HG03175 (cell line): Measurements from ENCODE around the gene FRMD4A.
"Not testable (repeated sequence)": the region's sequence is repeated elsewhere in the genome, so short reads cannot be mapped to it uniquely, and the experiment has no call there.

Source experiments
- ATAC-seq: cut with Tn5 transposase; IDR thresholded peaks from one replicate; pipeline ENCODE4 v1.9.1; 2021; ENCODE audit warnings: mild to moderate bottlenecking, moderate library complexity; ENCODE audit not compliant: unreplicated experiment

Gene FRMD4A

DNA sequence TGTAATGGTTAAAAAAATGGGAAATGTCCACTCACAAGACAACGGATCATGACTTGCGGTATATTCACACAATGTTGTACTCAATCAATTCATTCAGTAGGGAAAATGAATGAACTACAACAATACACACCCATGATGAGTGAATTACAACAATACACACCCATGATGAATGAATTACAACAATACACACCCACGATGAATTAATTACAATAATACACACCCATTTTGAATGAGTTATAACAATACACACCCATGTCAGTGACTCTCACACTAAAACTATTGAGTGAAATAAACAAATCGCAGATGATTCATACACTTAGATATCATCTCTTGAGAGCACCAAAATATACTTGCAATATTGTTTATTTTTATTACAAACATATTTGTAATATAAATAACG is 174.6 kb downstream of the FRMD4A start:
- no peak for ATAC-seq

DNA sequence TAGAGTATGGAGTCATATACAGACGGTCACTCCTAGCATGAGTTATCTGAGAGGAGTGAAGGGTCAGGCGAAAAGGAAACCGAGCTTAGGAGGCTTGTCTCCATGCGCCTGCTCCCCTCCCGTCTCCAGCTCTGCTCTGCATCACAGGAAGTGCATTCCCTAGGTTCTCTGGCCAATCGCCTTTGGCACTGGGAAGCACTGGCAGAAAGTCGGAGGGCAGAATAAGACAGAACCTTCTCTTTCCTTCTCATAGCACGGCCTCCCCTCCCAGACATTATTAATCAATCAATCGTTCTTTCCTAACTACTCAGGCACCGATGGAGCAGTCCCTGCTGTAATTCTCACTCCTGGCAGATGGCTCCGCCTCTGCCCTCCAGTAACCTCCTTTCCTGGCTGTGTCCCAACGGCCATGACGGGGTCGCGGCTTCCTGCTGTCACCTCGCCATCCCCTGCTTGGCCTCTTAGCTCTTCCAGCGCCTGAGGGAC is 177.1 kb downstream of the FRMD4A start:
- ATAC-seq, result no peak

DNA sequence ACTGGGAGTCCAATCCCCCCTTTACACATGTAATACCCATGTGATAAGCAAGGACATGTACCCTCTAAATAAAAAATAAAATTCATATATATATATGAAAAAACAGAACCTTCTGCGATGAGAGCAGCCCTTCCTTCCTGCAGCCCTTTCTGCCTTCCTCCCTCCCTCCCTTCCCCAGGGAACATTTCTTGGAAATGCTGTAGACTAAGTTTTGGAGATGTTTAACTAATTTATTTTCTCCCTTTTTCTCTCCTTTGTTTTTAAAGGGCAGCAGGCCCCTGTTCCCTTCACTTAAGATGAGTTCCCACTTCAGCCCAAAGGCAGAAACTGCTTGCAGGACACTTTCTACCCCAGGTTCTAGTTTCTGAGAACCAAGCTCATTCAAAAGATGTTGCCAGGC is 179.2 kb downstream of the FRMD4A start:
- ATAC-seq, result no peak

DNA sequence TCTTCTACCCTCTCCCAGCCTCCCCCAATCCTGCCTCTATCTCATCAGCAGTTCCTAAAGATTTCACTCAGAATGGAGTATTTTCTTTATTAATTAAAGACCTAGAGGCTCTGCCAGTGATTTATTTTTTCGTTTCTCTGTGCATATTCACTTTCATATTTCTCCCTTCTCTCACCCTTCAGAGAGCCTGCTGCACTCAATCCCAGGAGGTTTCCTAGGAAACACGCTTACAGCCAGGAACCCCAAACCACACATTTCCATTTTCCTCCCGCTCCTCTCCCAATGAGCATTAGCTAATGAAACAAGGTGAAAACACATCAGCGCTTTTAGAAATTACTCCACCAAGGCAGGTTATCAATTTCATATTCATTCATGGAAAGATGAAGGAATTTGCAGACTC is 180.2 kb downstream of the FRMD4A start:
- ATAC-seq, result no peak

DNA sequence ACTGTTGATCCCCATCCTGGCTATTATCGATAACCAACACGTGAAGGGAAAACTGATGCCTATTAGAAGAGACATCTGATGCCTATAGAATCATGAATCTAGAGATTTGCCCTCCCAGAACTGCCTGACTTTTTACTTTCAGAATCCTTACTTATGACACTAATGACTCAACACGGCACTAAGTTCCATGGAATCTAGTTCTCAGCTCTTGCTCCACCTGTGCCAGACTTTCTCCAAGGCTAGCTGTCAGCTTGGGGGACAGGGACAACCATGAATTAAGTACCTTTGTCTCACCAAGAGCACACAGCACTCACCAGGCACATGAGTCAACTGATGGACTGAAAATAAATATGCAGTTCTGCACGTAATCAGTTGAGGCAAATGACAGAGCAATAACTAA is 184.2 kb downstream of the FRMD4A start:
- ATAC-seq, result no peak

DNA sequence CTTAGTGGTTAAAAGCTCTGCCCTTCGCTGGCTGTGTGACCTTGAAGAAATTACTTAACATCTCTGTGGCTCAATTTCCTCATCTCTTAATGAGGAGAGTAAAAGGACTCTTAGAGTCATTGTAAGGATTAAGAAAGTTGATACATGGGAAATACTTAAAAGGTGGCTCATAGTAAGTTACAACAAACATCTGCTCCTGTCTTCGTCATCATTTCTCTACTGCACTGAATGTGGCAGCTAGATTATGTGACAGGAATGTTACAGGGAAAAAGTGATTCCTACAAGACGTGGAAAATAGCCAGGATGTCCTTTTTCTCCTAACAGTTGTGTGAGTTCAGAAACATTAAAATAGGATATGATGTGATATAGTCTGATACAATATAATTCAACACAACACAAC is 184.7 kb downstream of the FRMD4A start:
- ATAC-seq, result no peak

DNA sequence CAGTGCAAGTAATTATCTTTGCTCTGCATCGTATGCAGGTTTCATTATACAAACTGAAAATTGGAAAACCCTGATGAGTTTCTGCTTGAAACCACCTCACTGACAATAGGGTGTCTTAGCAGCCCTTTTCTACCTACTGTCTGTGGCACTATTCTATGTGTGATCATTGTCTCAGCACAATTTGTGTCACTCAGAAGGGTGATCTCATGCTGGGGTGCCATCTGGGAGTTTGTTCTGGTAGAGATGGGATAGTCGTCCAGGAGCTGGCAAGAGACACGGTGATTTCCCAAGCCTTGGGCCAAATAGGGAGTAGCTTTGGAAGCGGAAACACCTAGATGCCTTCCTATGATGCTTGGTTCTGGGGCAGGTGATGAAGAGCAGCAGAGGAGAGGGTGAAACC is 186.3 kb downstream of the FRMD4A start:
- ATAC-seq, result no peak

DNA sequence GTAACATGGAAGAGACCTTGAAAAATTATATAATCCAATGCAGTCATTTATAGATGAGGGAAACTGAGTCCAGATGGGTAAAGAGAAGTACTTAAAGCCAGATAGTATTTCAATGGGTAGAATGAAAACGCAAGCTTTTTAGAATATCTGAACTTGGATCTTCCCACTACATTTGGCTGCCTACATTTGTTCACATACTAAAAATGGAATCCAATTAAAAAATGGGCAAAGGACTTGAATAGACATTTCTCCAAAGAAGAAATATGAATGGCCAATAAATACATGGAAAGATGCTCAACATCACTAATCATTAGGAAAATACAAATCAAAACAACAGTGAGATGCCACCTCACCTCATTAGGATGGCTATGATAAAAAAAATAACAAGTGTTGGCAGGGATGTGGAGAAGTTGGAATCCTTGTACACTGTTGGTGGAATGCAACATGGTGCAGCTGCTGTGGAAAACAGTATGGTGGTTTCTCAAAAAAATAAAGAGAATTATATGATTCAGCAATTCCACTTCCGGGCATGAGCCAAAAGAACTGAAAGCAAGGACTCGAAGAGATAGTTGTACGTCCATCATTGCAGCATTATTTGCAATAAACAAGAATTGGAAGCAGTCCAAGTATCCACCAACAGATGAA is 188.0 kb downstream of the FRMD4A start:
- no peak for ATAC-seq

DNA sequence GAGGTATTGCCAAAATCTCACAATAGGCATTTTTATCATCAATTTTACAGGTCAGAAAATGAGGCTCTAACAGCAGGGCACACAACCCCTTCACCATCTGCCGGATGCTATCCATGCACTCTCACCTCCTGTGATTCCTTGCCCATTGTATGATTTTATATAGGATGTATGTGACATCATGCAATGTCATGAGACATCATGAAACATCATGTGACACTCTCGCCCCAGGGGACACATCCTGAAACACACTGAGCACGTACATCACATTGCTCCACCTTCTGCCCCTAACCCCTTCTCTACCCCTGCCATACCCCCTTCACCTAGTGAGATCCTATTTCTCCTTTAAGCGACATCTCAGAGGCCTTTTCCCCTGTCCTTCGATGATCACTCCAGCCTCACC is 189.4 kb downstream of the FRMD4A start:
- no peak for ATAC-seq

DNA sequence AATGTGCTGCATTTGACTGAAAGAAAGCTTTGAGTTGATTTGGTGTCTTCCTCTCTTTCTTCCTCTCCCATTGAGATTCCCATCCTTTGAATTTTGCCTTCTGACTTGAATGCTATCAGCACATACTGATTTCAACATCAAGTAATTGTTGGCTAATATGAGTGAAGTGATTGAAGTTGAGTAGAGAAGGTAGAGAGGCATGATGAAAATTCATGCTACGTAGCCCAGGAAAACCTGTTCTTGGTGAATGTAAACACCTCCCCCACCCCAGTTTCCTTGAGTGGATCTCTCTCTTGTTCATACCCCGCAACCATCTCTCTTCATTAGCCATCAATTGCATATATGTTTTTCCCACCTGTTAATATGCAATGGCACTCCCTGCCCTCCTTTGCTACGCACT is 193.3 kb downstream of the FRMD4A start:
- ATAC-seq, result no peak

DNA sequence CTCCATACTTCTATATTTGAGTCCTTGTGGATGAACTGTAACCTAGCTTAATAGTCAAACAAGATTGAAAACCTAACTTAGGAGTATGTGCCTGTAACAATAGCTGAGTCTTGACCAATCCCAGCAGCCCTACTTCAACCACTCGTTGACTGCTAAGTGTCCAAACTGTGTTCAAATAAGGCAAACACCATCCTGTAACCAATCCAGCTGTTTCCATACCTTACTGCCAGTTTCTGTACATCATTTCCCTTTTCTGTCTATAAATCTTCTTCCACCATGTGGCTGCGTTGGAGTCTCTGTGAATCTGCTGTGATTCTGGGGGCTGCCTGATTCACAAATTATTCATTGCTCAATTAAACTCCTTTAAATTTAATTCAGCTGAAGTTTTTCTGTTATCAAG is 195.5 kb downstream of the FRMD4A start:
- not testable (repeated sequence) for ATAC-seq

DNA sequence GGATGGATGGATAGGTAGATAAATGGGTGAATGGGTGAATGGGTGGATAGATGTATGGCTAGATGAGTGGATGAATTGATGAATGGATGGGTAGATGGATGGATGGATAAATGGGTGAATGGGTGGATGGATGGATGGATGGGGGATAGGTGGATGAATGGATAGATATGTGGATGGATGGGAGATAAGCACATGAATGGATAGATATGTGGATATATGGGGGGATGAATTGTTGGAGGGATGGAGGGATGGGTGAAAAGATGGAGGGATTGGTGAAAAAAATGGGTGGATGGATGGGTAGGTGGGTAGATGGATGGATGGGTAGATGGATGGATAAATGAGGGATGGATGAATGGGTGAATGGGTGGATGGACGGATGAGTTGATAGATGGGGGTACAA is 196.4 kb downstream of the FRMD4A start:
- ATAC-seq, result no peak

DNA sequence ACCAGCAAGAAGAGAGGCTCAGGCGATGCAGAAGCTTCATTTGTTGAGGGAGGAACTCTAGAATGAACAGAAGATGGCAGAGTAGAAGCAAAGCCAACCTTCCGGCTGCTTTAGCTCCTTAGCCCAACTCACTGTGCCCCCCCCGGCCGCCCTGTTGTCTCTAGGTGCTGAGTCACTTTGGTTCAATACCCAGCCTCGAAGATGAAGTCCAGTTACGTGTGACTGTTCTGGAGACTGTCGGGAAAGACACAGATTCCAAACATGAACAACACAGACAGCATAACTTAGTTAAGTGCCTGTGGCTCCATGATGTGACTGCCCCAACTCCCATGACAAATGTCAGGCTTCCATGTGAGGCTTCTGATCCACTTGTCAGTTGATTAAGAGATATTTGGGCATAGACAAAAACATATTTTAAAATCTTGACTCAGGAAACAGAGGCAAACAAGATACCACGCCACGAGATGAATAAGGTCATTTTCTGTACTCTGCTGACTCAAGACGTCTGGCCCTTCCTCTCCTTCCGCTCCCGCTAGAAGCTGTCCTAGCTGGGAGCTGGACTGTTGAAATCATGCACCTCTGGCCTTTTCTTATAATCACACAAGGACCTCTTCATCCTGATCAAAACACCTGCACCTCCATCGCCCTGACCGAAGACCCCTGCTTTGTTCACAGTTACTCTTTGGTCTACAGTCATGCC is 199.3 kb downstream of the FRMD4A start:
- no peak for ATAC-seq

DNA sequence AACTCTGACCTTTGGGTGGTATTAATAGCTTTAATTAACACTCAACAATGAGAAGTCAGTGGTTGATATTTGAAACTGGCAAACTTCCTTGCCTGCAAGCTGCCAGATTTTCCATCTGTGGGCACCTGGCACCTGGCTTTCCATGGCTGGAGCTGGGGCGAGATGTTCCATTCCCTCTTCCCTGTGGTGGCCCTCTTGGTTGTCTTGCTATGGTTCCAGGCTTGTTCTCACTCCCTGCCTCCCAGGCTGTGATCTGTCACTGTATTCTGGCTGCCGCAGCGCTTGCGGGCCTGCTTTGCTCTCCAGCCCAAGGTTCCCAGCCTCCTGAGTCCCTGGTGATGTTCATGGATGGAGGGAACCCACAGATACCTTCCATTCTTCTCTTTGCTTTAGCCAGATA is 201.0 kb downstream of the FRMD4A start:
- ATAC-seq, result no peak

DNA sequence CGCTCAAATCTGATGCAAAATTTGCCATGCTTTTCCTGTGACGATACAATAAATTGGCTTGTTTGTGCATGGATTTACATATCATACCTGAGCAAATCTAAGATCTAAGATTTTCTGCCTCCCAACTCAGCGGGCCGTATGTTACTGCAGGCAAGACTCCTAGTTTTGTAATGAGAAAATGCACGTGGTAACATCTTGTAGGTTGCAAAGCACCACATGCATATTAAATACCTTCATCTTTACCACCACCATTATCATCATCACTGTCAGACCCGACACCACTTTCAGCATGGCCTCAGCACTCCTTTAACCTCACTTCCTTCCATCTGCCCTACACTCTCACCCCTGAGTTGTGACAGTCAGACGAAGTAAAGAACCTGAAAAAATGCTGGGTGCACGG is 202.2 kb downstream of the FRMD4A start:
- no peak for ATAC-seq

DNA sequence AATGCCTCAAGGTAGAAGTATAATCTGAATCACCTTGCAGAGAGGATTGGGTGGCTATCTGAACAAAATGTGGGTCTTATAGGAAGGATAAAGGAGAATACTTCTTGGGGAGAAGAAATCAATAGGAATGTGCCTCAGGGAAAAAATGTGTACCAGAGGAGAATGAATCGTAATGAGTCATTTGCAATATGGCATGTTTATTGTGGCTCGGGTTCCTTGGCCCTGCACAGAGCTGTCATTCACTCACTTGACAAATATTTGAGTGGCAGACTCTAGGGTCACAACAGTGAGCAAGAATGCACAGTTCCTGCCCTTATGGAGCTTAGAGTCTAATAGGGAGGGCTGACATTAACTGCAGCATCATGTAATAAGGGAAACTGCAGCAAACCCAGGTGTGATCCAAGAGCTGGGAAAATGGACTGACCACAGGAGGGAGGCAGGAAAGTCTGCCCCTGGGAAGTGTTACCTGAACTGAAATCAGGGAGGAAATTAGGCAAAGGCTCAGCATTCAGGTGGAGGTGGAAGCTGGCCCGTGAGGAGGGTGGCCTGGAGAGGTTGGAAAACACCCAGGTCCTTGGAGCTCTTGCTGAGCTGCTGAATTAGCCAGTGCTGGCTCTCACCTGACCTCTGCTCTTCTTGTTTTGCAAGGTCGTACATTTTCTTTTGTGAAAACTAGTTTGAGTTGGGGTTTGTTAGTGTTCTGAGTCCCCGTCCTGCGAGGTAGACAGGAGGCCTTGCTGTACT is 203.9 kb downstream of the FRMD4A start:
- no peak for ATAC-seq

DNA sequence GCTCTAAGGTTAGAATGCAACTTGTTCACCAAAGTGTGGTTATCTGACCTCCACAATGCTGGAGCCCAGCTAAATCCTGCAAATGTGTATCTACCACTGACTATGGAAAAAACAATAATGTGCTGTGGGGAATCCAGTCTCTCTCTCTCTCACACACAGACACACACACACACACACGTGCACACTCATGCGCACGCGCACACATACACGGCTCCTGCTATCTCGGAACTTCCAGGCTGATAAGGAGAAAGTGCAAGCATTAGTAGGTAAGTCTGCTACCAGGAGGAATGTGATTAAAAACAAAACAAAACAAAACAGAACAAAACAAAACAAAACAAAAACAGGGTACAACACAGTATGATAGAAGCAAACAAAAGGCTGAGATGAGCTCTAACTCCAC is 205.2 kb downstream of the FRMD4A start:
- ATAC-seq, result no peak

DNA sequence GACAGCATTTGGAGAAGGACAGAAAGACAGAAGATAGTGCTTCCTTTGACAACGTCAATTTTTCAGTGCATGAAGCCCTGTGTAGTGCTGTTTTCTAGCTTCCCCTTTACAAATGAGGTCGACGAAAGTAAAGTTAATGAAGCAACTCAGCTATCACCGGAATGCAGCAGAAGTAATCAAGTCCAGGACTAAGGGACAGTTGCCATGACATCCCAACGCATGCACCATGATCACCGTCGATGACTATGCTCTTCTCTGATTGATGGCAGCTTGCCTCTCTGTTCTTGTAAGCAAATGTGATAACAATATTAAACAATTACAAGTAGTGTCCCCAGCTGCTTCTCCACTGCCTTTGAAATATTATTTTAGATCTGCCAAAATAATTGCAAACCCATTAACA is 205.8 kb downstream of the FRMD4A start:
- no peak for ATAC-seq

DNA sequence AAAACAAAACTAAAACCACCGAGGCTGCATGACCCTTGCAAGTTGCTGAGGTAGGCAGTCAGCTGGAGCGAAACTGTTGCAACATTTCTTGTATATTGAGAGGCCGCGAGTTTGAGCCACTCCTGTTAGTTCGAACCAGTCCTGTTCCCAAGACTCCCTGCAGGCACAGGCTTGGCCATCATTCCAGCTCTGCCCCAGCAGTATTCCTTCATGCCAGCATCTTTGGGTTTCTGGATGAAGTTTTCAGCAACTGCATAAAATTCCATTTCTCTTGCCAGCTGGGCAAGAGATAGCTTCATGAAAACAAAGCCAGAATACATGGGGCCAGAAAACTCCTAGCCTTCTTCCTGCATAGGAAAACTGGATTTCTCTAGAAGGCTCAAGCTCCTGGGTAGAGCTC is 207.6 kb downstream of the FRMD4A start:
- ATAC-seq, result no peak

DNA sequence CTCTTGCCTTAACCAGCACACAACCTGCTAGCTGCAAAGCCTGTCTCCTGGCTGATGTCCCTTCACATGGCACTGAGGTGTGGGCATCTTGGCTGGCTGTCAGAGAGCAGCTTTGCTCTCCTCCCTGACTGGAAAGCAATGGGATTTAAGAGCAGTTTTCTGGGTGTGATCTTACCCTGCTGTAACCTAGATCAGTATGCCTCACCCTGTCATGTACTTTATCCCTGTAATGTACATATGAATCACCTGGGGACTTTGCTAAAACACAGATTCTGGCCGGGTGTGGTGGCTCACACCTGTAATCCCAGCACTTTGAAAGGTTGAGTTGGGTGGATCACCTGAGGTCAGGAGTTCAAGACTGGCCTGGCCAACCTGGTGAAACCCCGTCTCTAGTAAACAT is 209.9 kb downstream of the FRMD4A start:
- ATAC-seq, result no peak

DNA sequence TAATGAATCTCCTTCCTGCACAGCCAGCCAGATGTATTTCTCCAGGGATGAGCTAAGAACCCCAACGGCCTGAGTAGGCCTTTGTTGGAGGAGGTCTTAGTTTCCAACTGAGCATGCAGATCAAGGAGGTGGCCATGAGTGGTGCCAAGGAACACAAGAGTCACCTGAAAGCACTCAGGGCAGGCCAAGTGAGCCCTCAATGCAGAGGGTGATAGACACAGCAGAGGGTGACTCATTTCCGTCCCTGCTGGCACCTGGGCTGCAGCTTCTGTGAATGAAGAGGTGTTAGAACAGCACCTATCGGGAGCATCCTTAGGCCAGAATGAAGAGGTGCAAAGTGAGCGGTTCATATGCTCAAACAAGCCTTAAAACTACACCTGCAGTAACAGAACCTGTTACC is 211.8 kb downstream of the FRMD4A start:
- ATAC-seq, result no peak

DNA sequence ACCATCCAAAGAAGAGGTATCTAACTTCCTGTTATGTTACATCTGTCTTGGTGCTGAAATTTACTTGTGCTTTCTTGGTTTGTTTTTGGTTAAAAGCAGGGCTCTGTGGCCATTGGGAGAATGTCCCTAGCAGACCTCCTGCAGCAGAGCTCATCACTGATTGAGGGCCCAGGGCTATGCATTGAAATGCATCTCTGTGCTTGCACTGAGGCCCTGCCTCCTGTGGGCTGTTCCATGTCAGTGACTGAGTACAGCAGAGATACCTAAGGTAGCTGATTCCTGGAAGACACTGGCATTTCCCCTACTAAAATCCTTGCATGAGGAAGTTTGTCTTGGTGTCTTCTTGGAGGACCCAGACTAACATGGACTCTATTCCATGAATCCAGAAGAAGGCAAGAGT is 213.9 kb downstream of the FRMD4A start:
- ATAC-seq, result no peak
